Putamen (tissue), 1 donor: ENCODE results near the gene BPGM.
"Not testable (repeated sequence)": the region's sequence is repeated elsewhere in the genome, so short reads cannot be mapped to it uniquely, and the experiment has no call there.

ENCODE experiments used
- DNase-seq: peaks from one replicate; pipeline ENCODE4 v3.0.0-alpha.2; 2016; ENCODE audit warnings: low spot score

Gene BPGM

DNA sequence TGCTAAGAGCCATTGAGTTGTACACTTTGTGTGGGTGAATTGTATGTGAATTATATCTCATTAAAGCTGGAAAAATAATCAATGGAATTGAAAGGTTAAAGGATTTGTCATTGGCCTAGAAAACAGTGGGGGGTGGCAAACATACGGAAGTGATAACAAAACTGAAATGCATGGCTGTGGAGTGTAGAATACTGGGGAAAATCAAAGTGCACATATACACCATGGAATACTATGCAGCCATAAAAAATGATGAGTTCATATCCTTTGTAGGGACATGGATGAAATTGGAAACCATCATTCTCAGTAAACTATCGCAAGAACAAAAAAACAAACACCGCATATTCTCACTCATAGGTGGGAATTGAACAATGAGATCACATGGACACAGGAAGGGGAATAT, 18.4 kb downstream of the BPGM start:
- not testable (repeated sequence) for DNase-seq

DNA sequence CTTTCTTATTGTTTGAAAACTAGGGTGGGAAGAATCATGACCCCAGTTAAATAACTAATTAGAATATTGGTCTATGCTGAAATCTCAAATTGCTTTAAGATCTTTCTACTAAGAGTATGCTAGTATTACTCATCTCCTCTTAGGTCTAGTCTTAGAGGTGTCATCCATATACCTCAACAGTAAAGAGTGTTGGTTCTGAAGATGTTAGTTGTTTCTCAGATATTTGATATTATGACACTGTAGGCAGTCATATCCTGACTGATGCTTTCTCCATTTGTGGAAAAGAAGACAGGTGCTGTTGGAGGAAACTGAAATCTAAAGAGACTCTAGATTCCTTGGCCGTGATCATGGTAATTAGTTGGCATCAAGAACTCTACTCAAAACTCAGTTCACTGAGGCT, 21.2 kb downstream of the BPGM start:
- DNase-seq: no peak

DNA sequence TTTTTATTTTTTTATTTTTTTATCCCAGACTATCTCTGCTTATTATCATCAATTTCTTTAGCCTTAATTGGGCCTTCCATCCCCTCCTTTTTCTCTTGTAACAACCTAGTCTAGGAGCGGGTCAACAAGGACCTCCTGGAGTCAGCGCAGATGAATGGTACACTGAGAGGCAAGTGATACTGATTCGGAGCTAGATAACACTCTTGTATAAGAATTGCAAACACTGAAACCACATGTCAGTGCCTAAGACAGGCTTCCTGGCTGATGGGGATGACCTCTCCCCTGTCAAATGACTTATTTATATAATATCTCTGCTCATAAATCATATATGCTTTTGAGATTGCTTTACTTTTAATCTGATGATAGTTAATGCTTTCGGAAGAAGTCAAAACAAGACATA, 22.7 kb downstream of the BPGM start:
- DNase-seq: no peak

DNA sequence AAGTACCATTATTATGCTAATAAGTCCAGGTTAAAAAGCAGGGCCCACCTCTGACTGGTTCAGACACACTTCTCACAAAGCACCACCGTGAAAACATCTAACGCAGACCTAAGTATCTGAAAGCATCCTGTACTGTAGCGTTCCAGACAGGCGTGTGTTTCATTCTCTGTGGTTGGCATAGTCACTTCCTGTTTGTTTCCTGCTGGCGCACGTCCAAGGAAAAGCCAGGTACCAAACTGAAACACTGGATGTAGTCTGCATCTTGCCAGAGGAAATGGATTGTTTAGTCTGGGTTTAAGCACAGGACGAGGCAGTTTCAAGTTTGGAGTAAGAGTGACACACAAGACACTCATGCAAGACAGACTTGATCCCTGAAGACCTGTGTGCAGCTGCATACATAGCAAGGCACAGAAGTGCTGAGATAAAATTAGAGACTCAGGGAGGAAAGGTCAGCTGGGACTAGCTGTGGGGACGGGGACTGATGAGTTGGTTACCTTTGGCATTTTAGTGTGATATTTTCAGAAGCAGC, 23.3 kb downstream of the BPGM start:
- DNase-seq: no peak

DNA sequence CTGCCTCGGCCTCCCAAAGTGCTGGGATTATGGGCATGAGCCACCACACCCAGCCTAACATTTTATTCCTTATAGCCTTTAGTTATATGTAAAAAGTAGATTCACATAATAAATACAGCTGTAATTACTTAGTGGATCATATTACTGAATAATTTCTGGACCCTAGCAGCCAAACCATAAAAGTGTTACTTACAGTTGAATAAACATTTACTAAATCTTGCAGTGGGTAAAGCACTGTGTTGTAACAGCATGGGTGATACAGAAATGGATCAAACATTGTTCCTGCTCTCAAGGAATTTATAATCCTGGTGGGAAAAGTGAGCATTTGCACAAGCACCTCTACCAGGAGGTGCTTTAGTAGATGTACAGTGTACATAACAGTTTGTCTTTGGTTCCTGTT, 25.0 kb downstream of the BPGM start:
- DNase-seq: no peak

DNA sequence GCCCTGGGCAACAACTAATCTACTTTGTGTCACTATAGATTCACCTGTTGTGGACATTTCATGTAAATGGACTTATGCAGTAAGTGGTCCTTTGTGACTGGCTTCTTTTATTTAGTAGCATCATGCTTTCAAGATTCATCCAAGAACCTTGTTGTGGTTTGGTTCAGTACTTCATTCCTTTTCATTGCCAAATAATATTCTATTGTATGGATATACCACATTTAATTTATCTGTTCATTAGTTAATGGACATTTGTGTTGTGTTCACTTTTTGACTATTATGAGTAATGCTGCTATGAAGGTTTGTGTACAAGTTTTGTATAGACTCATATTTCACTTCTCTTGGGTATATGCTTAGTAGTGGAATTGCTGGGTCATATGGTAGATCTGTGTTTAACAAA, 27.8 kb downstream of the BPGM start:
- DNase-seq: no peak

DNA sequence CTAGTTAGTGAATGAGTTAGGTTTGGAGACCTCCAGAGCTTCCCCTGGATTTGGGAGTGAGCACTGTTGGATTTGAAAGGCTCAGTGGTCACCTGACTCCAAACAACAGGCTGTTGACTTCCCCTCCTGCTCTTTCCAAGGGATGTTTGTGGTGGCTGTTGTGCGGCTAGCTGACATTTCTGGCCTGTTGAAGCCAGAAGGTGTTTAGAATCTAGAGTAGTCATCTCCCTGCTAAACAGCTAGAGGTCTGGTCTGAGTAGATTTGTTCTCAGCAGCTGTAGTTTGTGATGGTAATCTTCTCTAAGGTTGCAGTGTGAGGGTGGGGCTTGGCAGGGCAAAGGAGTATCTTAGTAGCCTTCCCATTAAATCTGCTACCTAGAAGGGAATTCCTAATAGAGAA, 30.1 kb downstream of the BPGM start:
- no peak for DNase-seq

DNA sequence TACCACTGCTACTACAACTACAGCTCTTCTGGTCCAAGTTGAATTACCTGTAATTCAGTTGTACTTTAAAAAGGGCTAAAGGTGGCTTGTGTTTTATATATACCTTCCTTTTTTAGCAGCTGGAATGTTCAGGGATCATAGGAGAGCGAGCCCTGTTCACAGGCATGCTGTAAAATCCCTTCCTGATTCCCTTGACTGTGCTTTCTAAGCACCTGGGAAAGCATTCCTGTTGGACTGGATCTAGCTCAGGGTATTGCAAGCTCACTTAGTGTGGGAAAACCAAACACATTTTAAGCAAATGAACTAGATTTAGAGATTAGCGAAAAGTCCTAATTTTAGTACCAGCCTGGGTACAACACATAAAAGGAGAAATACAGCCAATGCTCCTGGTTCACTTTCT, 31.5 kb downstream of the BPGM start:
- no peak for DNase-seq

DNA sequence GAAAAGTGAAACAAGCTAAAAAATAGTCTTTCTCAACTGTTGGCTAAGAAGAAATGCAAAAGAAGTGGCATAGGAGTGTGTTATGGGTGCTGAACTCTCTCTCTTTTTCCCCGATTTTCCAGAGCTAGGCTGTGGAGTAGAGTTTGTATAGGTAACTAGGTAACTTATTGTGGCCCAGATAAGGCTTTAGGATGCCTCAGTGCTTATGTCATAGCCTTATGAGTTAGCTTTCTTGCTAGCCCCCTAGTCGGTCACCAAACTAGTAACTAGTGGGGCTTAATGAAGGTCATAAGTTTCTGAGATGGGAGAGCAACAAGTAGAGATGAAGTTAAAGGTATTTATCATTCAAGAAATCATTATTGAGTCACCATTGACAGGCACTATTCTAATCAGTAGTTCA, 32.4 kb downstream of the BPGM start:
- DNase-seq: no peak

DNA sequence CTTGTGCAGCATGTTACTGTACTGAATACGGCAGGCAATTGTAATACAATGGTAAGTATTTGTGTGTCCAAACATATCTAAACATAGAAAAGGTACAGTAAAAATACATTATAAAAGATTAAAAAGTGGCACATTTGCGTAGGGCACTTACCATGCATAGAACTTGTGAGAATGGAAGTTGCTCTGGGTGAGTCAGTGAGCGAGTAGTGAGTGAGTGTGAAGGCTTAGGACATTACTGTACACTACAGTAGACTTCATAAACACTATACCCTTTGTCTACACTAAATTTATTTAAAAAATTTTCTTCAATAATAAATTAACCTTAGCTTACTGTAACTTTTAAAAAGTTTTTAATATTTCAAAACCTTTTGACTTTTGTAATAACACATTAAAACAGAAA, 37.5 kb downstream of the BPGM start:
- DNase-seq: no peak

DNA sequence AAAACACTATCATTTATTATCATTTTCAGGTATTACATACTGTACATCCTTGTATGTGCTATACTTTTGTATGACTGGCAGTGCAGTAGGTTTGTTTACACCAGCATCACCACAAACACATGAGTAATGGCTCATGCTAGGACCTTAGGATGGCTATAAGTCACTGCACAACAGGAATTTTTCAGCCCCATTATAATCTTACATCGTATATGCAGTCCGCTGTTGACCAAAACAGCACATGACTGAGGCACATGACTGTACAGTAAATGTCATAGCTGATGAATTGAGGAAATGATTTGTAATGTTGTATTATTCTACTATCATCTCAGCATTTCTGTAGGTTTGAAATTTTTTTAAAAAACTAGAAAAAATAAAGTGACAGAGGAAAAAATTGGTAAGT, 38.6 kb downstream of the BPGM start:
- no peak for DNase-seq

DNA sequence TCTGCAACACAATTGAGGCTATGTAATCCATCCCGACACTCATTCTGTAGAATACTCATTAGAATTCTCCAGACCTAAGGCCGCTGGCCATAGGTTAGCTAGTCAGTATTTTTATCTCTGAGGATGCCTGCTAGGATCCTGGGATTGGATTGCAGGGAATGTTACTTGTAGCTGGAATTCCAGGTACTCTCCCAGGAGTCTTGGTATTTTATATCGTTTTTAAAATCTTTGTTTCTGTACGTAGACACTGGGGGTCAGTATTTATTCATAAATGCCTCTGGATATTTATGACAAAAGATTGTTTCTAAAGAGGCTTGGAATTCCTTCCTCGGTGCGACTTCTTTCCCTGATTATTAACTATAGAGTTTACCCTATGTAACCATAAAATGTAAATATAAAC, 40.1 kb downstream of the BPGM start:
- DNase-seq: no peak

DNA sequence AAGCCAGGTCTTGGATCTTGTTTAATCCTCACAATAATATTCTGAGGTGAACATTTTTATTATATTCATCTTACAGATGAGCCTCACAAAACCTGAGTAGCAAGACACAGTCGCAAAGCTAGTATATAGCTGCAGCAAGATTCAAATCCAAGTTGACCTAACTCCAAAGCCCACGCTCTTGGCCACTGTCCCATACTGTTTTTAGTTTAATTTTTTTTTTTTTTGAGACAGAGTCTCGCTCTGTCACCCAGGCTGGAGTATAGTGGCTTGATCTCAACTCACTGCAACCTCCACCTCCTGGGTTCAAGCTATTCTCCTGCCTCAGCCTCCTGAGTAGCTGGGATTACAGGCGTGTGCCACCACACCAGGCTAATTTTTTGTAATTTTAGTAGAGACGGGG, 42.9 kb downstream of the BPGM start:
- DNase-seq: not testable (repeated sequence)

DNA sequence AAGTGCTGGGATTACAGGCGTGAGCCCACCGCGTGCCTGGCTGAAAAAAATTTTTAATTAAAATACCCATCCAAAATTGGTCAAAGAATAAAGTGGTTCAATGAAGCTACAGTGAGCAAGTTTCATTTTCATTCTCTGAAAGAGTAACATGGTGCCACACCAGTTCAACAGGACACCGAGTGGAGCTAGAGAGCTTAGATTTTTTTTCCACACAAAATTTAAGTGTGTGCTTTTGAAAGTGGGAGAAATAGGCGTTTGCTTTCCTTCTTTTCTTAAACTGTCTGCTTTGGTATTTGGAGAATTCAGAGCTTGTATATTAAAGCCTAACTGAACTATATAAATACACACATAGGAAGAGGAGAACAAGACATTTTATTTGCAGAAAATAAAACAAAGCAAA, 43.4 kb downstream of the BPGM start:
- peak; percentile 69 for DNase-seq

DNA sequence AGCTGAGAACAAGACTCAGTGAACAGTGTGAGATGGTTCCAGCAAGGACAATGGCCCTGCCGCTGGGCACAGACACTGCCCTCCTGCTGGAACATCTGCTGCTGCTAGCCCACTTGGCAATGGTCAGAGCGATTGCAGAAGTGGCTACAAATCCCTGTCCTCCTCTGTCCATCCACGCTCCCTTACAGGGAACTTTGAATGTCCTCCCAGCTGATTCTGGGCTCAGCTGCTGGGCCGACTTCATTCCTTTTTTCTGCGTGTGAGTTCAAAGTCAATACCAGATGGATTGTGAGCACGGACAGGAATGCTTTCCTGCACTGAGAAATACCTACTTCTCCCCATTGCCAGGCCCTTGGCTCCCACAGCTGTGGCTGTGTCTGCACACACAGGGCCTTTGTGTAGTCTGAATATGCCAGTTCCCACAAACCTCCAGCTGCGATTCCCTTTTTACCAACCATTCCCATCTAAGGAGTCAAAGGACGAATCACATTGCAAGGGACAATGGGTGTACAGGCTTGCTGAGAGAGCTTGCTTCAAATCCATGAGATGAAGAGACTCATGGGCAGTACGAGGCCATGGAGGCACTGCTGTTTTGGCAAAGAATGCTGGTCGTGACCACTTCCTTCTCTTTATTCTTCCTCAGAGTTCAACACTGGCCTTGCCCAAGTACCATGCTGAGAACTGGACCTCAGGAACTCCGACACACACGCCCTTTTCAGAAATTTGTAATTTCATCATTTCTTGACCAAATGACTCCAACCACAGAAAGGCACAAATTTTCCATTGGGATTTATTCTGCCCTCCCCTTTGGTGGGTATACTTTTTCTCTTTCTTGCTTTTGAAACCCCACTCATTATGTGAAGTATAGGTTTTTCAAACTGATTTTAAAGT, 44.2 kb downstream of the BPGM start:
- DNase-seq: peak; percentile 87

DNA sequence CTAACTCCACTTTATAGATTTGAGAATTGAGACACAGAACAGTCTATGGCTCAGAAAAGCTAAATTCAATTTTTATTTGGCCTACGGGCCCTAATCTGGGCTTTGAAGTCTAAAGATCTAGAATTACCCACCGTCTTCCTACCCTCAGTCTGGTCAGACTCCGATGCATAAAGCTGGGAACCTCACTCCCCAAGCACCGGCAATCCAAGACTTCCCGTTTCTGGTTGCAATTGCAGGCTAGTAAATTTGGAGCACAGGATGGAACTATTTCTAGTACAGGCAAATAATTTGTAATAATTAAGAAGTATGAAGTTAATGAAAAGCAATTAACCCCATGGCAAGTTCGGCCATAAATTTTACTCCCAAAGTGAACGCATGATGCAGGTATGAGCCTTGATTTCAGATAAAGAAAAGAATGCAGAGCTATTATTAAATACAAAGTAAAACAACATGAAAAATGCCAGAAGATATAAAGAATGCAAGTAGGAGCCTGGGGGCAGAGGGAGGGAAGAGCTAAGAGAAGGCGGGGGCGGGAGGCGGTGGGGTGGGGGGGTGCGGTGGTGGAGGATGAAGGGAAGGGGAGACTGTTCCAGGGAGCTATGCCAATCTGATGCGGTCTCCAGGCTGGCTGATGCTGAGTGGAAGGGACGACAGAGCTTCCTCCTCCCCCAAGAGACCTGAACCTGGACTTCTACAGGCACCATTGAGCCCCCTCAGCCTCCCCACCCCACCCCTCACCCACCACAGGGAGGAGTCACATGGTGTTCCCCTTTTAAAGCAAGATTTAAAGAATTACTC, 45.1 kb downstream of the BPGM start:
- DNase-seq: no peak

DNA sequence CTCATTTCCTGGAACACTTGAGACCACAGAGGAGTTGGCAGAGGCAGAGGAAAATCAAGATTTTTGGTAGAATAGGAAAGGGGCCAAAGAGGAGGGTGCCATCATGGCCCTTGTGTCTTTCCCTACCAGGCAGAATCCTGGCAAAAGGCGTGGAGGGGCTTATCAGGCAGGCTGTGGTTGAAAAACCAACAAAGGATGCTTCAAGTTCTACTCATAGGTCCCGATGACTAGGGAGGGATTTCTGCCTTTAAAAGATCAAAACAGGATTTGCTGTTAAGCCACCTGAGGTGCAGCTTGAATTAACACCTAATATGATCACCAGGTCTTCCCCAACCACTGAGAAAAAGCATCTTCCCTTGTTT, 45.7 kb downstream of the BPGM start:
- DNase-seq: no peak

DNA sequence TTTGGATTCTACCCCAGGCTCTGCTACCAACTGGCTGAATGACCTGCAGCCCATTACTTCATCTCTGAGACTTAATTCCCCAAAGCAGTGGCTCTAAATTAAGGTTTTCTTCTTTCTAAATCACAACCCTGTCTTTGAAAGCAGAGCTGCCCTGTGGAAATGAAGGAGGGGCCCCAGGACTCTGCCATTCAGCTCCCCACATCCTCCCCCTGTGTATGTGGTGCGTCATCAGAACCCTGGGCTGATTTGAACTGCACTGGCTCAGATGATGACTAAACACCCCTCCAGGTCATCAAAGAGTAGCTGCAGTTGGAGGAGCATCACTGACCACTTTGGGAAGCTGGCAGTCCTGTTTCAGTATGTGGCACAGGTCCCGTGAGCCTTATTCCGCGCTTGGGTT, 46.6 kb downstream of the BPGM start:
- no peak for DNase-seq

DNA sequence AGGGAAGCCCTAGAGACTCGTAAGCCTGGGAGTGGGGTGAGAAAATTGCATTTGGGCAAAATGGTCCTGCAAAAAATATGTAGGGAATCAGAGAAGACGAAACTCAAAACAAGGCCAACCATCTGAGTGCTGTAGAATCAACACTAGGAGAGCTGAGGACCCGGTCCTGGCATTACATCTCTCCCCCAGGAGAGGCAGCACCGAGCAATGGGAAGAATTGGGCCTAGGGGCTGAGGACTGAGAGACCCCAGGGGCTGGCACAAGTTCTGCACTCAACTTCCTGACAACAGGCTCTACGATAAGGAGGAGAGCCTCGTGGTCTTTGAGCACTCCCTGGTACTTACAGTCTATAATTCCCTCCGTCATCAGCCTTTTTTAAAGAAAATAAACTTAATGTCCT, 47.6 kb downstream of the BPGM start:
- no peak for DNase-seq

DNA sequence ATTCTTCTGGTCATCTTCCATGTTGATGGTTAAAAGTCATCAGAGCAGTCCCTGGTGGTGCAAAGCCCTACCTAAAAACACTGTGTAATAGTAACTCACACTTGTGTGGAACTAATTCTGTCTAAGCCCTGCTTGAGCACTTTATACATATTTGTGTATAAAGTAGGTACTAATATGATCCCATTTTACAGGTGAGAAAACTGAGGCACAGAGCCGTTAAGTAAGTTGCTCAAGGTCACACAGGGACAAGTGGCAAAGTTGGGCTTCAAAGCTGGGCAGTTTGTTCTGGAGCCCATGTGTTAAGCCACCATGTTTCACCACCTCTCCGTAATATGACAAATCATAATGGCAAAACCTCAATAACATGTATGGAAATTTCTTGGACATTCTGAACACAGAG, 48.1 kb downstream of the BPGM start:
- no peak for DNase-seq

DNA sequence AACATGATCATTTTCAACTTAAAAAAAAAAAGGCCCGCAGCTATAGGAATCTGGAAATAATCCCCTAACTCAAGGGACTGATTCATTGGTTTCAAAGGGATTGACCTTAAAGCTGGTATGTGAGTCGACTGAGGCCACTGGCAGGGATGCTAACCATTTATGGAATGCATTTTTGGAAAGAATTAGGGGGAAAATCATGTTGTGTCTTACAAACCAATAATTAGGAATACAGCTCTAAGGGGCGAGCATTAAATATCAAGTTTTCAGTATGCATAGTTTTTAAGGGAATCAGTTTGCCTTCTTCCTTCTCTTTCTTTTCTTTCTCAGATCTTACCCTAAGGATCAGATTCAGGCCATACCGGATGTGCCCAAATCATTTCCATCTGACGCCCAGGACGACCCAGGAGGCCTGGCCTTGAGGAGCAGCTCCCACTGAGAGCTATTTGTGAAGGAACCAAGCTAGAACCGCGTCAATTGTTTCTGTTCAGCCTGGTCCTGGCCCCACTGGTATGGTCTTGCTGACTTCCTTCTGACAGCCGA, 48.7 kb downstream of the BPGM start:
- DNase-seq: no peak

DNA sequence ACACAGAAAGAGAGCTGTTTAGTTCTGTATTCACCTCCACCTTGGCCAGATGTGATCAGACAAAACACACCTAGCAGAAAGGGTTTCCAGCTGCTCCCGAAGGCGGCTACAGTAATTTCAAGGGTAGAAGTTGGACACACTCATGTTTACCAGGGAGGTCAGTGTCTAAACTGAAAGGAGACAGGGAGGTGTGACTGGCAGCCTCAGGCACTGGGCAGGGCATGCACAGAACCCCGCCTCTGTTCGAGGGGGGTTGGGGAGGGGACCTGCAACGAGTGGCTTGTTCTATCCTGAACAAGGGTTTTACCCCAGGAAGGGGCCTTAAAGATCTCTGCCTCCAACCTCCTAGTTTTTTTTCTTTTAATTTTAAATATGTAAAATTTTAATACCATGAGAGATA, 49.6 kb downstream of the BPGM start:
- DNase-seq: no peak
